AG09309 (cell line): ENCODE results near the gene STK32A.

Source experiments
- DNase-seq: peaks from one replicate; pipeline ENCODE4 v3.0.0-alpha.2; 2010; ENCODE audit warnings: low read depth
- H3K4me3 ChIP-seq: 2 replicates; pipeline ENCODE4 v1.5.1; 2011; ENCODE audit warnings: mild to moderate bottlenecking, low read depth, low read length, moderate library complexity; ENCODE audit not compliant: control insufficient read depth
- CTCF ChIP-seq: IDR thresholded peaks from 2 replicates; pipeline ENCODE4 v1.5.1; 2011; ENCODE audit warnings: mild to moderate bottlenecking, low read depth, low read length, inconsistent platforms; ENCODE audit not compliant: insufficient read depth, control insufficient read depth; ENCODE audit errors: missing control alignments

Gene STK32A

GRCh38 chr5:147417135-147417813, 182.4 kb downstream of the STK32A start:
- no peak for TF ChIP-seq CTCF
- DNase-seq = no peak
- H3K4me3 ChIP-seq = no peak overlapping the region

GRCh38 chr5:147418613-147419012, 183.8 kb downstream of the STK32A start:
- TF ChIP-seq CTCF = no peak

GRCh38 chr5:147426640-147427327, 192.0 kb downstream of the STK32A start:
- no peak for DNase-seq
- H3K4me3 ChIP-seq = no peak overlapping the region
- TF ChIP-seq CTCF = no peak

More at GRCh38 chr5:147418613-147419012, 183.8 kb downstream of the STK32A start:
- no peak overlapping the region for H3K4me3 ChIP-seq
- DNase-seq = no peak

GRCh38 chr5:147427521-147428401, 192.9 kb downstream of the STK32A start:
- DNase-seq = no peak
- no peak for TF ChIP-seq CTCF
- no peak overlapping the region for H3K4me3 ChIP-seq

- no peak overlapping the region for H3K4me3 ChIP-seq
- no peak for TF ChIP-seq CTCF
- DNase-seq = no peak
Observed at GRCh38 chr5:147430628-147431027, 195.8 kb downstream of the STK32A start.

- no peak overlapping the region for H3K4me3 ChIP-seq
- DNase-seq = no peak
- no peak for TF ChIP-seq CTCF
Observed at GRCh38 chr5:147431586-147431985, 196.8 kb downstream of the STK32A start.
